Sigmoid colon (tissue), 4 donors: ENCODE measurements around the gene FCHSD2.

Experiments
- EP300 ChIP-seq, 4 donors: sonication (generic); formaldehyde crosslinking; IDR thresholded peaks; one replicate each; pipeline ENCODE4 v1.6.1; 2017; ENCODE audit warnings: antibody characterized with exemption in 4 of 4
- TF ChIP-seq, protein P1 (sequence below), 4 experiments: fragments of 450-650 bp in 3 of 4; fragments of 200-600 bp in 1 of 4; IDR thresholded peaks; one replicate each; pipeline ENCODE4 v1.5.1; 2016 to 2019; ENCODE audit warnings: antibody characterized with exemption in 4 of 4, mild to moderate bottlenecking in 3 of 4, moderate library complexity in 2 of 4

DNA sequence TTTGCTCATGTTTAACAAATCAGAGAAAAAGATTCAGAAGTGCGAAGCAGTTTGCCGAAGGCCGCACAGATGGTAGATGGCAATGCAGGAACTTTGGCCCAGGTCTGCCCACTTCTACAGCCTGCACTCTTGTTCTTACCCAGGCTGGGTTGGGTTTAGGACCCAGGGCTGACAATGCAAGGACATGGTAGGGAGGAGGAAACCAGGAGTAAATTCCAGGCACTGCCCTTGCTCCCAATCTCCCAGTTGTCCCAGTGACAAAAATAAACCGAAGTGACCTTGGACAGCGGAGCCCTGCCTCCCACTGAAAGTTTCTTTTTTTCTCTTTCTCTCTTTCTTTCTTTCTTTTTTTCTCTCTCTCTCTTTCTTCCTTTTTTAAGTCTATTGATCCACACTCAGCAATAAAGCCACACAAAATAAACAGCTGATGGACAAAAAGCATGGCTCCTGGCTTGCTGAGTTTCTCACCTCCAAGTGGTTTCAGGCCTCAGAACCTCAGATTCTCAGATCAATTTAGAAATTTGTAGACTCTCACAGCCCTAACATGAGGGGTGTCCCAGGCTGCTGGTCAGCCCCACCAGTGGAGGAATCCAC is 33.5 kb upstream of the FCHSD2 start:
- TF ChIP-seq EP300 (IDR thresholded peaks at IDR 0.05) = no peak
- TF ChIP-seq, protein P1, sequence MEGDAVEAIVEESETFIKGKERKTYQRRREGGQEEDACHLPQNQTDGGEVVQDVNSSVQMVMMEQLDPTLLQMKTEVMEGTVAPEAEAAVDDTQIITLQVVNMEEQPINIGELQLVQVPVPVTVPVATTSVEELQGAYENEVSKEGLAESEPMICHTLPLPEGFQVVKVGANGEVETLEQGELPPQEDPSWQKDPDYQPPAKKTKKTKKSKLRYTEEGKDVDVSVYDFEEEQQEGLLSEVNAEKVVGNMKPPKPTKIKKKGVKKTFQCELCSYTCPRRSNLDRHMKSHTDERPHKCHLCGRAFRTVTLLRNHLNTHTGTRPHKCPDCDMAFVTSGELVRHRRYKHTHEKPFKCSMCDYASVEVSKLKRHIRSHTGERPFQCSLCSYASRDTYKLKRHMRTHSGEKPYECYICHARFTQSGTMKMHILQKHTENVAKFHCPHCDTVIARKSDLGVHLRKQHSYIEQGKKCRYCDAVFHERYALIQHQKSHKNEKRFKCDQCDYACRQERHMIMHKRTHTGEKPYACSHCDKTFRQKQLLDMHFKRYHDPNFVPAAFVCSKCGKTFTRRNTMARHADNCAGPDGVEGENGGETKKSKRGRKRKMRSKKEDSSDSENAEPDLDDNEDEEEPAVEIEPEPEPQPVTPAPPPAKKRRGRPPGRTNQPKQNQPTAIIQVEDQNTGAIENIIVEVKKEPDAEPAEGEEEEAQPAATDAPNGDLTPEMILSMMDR (IDR thresholded peaks at IDR 0.05) = no peak
